PC-3 (cell line): Measurements from ENCODE around the gene ATF7IP2. TPM values are rescaled to one million over a fixed set of nuclear protein-coding genes. Genes with fewer than 3 reads are reported as not detected.
"Not testable (repeated sequence)": the region's sequence is repeated elsewhere in the genome, so short reads cannot be mapped to it uniquely, and the experiment has no call there.

Experiments used
- ATAC-seq: fragments of 200-7000 bp; cut with Tn5 transposase; 2 replicates; pipeline ENCODE4 v1.9.1; 2020; ENCODE audit warnings: mild to moderate bottlenecking, moderate library complexity
- BruUV-seq: library from RNA; stranded (reverse); fragments of 400-500 nt; replicated peaks from 2 replicates; lab custom pipeline; 2021; lab: Mats Ljungman, UMichigan
- CTCF ChIA-PET: fragments of 300-600 bp; sonication (Branson Sonifier 250); formaldehyde crosslinking; loops from one replicate; lab custom pipeline; 2022; ENCODE audit warnings: antibody characterized with exemption; lab: Charles Lee
- POLR2A ChIA-PET: fragments of 300-600 bp; sonication (Branson Sonifier 250); formaldehyde crosslinking; loops from one replicate; lab custom pipeline; 2022; ENCODE audit warnings: antibody characterized with exemption; ENCODE audit not compliant: unreplicated experiment; lab: Charles Lee
- DNase-seq: peaks from one replicate; pipeline ENCODE4 v3.0.0-alpha.2; 2015
- H2AFZ ChIP-seq: fragments of 300-600 bp; sonication (generic); 2 replicates; pipeline ENCODE4 v1.6.0; 2016; ENCODE audit warnings: antibody characterized with exemption, low read length
- H3F3A ChIP-seq: fragments of 300-600 bp; sonication (generic); one replicate; pipeline ENCODE4 v1.6.0; 2017; ENCODE audit warnings: antibody characterized with exemption, low read length, control low read depth, mild to moderate bottlenecking; ENCODE audit not compliant: unreplicated experiment
- H3K27ac ChIP-seq: fragments of 300-600 bp; sonication (generic); 2 replicates; pipeline ENCODE4 v1.5.1; 2016; ENCODE audit warnings: mild to moderate bottlenecking, low read length
- H3K27me3 ChIP-seq: fragments of 300-600 bp; sonication (generic); 2 replicates; pipeline ENCODE4 v1.6.1; 2016; ENCODE audit warnings: low read length, mixed read lengths
- H3K36me3 ChIP-seq: fragments of 300-600 bp; sonication (generic); 2 replicates; pipeline ENCODE4 v1.6.1; 2016; ENCODE audit warnings: low read depth, mixed run types, low read length, mixed read lengths
- H3K4me1 ChIP-seq: fragments of 300-600 bp; sonication (generic); 2 replicates; pipeline ENCODE4 v1.5.1; 2016; ENCODE audit warnings: low read length; ENCODE audit not compliant: insufficient read depth
- H3K4me2 ChIP-seq: fragments of 300-600 bp; sonication (generic); 2 replicates; pipeline ENCODE4 v1.6.0; 2016; ENCODE audit warnings: low read length
- H3K4me3 ChIP-seq: fragments of 300-600 bp; sonication (generic); 2 replicates; pipeline ENCODE4 v1.5.1; 2016; ENCODE audit warnings: mild to moderate bottlenecking, low read length, mixed read lengths
- H3K79me2 ChIP-seq: fragments of 300-600 bp; sonication (generic); 2 replicates; pipeline ENCODE4 v1.6.1; 2017; ENCODE audit warnings: low read length, mixed read lengths
- H3K9ac ChIP-seq: fragments of 300-600 bp; sonication (generic); 2 replicates; pipeline ENCODE4 v1.6.0; 2016; ENCODE audit warnings: mild to moderate bottlenecking, low read length
- H3K9me2 ChIP-seq: fragments of 300-600 bp; sonication (generic); replicated peaks from 2 replicates; pipeline ENCODE4 v1.6.1; 2016; ENCODE audit warnings: mixed run types, low read length, mixed read lengths
- H3K9me3 ChIP-seq: fragments of 300-600 bp; sonication (generic); 2 replicates; pipeline ENCODE4 v1.6.1; 2016; ENCODE audit warnings: low read length, mixed read lengths
- H4K20me1 ChIP-seq: fragments of 300-600 bp; sonication (generic); 2 replicates; pipeline ENCODE4 v1.6.1; 2016; ENCODE audit warnings: low read length, mixed read lengths
- EZH2 ChIP-seq: fragments of 300-600 bp; sonication (generic); IDR thresholded peaks from one replicate; pipeline ENCODE4 v1.6.1; 2017; ENCODE audit warnings: antibody characterized with exemption, mild to moderate bottlenecking, low read length; ENCODE audit not compliant: unreplicated experiment
- EZH2phosphoT487 ChIP-seq: fragments of 300-600 bp; sonication (generic); IDR thresholded peaks from 2 replicates; pipeline ENCODE4 v1.6.1; 2018; ENCODE audit warnings: mild to moderate bottlenecking, antibody characterized with exemption, low read length, borderline replicate concordance
- intact Hi-C: fragments of 100-400 bp; cut with micrococcal nuclease; formaldehyde crosslinking; loops from 2 replicates; pipeline ENCODE4 v1.9.0; 2023
- total RNA-seq: library from RNA; depleted of rRNA; stranded (reverse); fragments of >200 nt; gene quantifications from 2 replicates; pipeline ENCODE4 v1.2.3, GENCODE V29; 2014
- TF ChIP-seq, protein P1 (sequence below): fragments of 300-600 bp; sonication (generic); conservative IDR thresholded peaks from 2 replicates; pipeline ENCODE4 v1.5.1; 2017; ENCODE audit warnings: antibody characterized with exemption, low read depth, mild to moderate bottlenecking, low read length

The ATF7IP2 gene
- total RNA-seq, 1 experiment from 2014 or later, result 6.2 TPM

GRCh38 chr16:10441726-10442125, 55.9 kb downstream of the ATF7IP2 start:
- DNase-seq, result no peak

GRCh38 chr16:10447289-10447688, 61.4 kb downstream of the ATF7IP2 start:
- no peaks in the 10 kb centered on the region for H3K4me1 ChIP-seq
- H3K9me3 ChIP-seq, result 0 out of 2 replicates have a peak, but pooled peaks cover 5% of the 10 kb centered on the region
- peaks cover 46% of the 10 kb centered on the region for H3K36me3 ChIP-seq
- H3K79me2 ChIP-seq, result no peaks in the 10 kb centered on the region
- no peaks in the 10 kb centered on the region for H3K27me3 ChIP-seq
- no peak for ATAC-seq
- H3K9ac ChIP-seq, result no peak overlapping the region
- CTCF ChIA-PET, result no interaction called here
- intact Hi-C loops, result no loop called here
- H3K4me3 ChIP-seq, result no peak overlapping the region
- no TSS peak for BruUV-seq
- no peaks in the 10 kb centered on the region for H4K20me1 ChIP-seq
- no peaks in the 10 kb centered on the region for H3K9me2 ChIP-seq
- H2AFZ ChIP-seq, result no peak overlapping the region
- no peak for DNase-seq
- POLR2A ChIA-PET, result no interaction called here
- TF ChIP-seq EZH2 (no peak), EZH2phosphoT487 (no peak)
- TF ChIP-seq, protein P1, sequence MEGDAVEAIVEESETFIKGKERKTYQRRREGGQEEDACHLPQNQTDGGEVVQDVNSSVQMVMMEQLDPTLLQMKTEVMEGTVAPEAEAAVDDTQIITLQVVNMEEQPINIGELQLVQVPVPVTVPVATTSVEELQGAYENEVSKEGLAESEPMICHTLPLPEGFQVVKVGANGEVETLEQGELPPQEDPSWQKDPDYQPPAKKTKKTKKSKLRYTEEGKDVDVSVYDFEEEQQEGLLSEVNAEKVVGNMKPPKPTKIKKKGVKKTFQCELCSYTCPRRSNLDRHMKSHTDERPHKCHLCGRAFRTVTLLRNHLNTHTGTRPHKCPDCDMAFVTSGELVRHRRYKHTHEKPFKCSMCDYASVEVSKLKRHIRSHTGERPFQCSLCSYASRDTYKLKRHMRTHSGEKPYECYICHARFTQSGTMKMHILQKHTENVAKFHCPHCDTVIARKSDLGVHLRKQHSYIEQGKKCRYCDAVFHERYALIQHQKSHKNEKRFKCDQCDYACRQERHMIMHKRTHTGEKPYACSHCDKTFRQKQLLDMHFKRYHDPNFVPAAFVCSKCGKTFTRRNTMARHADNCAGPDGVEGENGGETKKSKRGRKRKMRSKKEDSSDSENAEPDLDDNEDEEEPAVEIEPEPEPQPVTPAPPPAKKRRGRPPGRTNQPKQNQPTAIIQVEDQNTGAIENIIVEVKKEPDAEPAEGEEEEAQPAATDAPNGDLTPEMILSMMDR, result no peak
- no peak overlapping the region for H3K4me2 ChIP-seq
- no peaks in the 10 kb centered on the region for H3F3A ChIP-seq
- no peak overlapping the region for H3K27ac ChIP-seq

More at GRCh38 chr16:10441726-10442125, 55.9 kb downstream of the ATF7IP2 start:
- no peaks in the 10 kb centered on the region for H4K20me1 ChIP-seq
- H3K27ac ChIP-seq, result no peak overlapping the region
- no peaks in the 10 kb centered on the region for H3K9me3 ChIP-seq
- H3K79me2 ChIP-seq, result no peaks in the 10 kb centered on the region
- intact Hi-C loops, result no loop called here
- no peaks in the 10 kb centered on the region for H3F3A ChIP-seq
- BruUV-seq, result no TSS peak
- H2AFZ ChIP-seq, result no peak overlapping the region
- peaks cover 49% of the 10 kb centered on the region for H3K36me3 ChIP-seq
- ChIA-PET POLR2A (no interaction called here), CTCF (no interaction called here)
- H3K4me1 ChIP-seq, result no peaks in the 10 kb centered on the region
- TF ChIP-seq, protein P1, result no peak
- TF ChIP-seq EZH2phosphoT487, result no peak
- H3K9ac ChIP-seq, result no peak overlapping the region
- H3K27me3 ChIP-seq, result no peaks in the 10 kb centered on the region
- H3K4me2 ChIP-seq, result no peak overlapping the region
- ATAC-seq, result no peak
- H3K9me2 ChIP-seq, result no peaks in the 10 kb centered on the region
- no peak overlapping the region for H3K4me3 ChIP-seq

- H3K9ac ChIP-seq, H3K9me3 ChIP-seq, H3K27me3 ChIP-seq, CTCF ChIA-PET, POLR2A ChIA-PET, H3K9me2 ChIP-seq, H3K79me2 ChIP-seq, H3K4me1 ChIP-seq, H3K4me2 ChIP-seq, H4K20me1 ChIP-seq, BruUV-seq, DNase-seq, H3K4me3 ChIP-seq, intact Hi-C loops, H2AFZ ChIP-seq, ATAC-seq, H3K36me3 ChIP-seq, H3F3A ChIP-seq, H3K27ac ChIP-seq: not testable (repeated sequence)
Measured at GRCh38 chr16:10452208-10453158, 66.6 kb downstream of the ATF7IP2 start.
